ENCODE results near the gene DSC1.

DSC1 gene

GRCh38 chr18:31103423-31103822 is 59.2 kb downstream of the DSC1 start:
- DNase-seq (ENCODE audit: low spot score), result no peak

- DNase-seq (ENCODE audit: low spot score), result no peak
These were observed 59.7 kb downstream of the DSC1 start for GRCh38 chr18:31102941-31103340.

GRCh38 chr18:31102025-31102684 is 60.5 kb downstream of the DSC1 start, which contains the start of gene DSC2:
DSC2 (minus strand) TSS chr18:31102421; CDS start chr18:31101971, 450 bp downstream.
- DNase-seq (ENCODE audit: low spot score), result no peak

GRCh38 chr18:31101183-31102024 is 61.3 kb downstream of the DSC1 start:
- no peak for DNase-seq (ENCODE audit: low spot score)

- DNase-seq (ENCODE audit: low spot score), result no peak
These were observed 62.0 kb downstream of the DSC1 start for GRCh38 chr18:31100436-31101182.

- no peak for DNase-seq (ENCODE audit: low spot score)
These were observed 63.0 kb downstream of the DSC1 start for GRCh38 chr18:31099450-31100230.

GRCh38 chr18:31098878-31099277 is 63.8 kb downstream of the DSC1 start:
- no peak for DNase-seq (ENCODE audit: low spot score)

- DNase-seq (ENCODE audit: low spot score), result no peak
These were observed 65.0 kb downstream of the DSC1 start for GRCh38 chr18:31097666-31098065.

- DNase-seq (ENCODE audit: low spot score), result no peak
These were observed 68.8 kb downstream of the DSC1 start for GRCh38 chr18:31093880-31094279.

GRCh38 chr18:31093294-31093693 is 69.4 kb downstream of the DSC1 start:
- DNase-seq (ENCODE audit: low spot score), result no peak

GRCh38 chr18:31091350-31091749 is 71.3 kb downstream of the DSC1 start:
- no peak for DNase-seq (ENCODE audit: low spot score)

- no peak for DNase-seq (ENCODE audit: low spot score)
These were observed 74.1 kb downstream of the DSC1 start for GRCh38 chr18:31088532-31088931.

- DNase-seq (ENCODE audit: low spot score), result no peak
These were observed 82.7 kb downstream of the DSC1 start for GRCh38 chr18:31079973-31080372.

Data from CD4-positive, alpha-beta T cell treated with Interleukin-15 for 4 hours (primary cell).